Stimulated activated CD8-positive, alpha-beta memory T cell treated with anti-CD3 and anti-CD28 coated beads, Interleukin-7, amount 100 ng/mL, for 24 hours (primary cell): ENCODE results near the gene THBS4.

Experiments used
- DNase-seq: peaks from one replicate; pipeline ENCODE4 v3.0.0-alpha.2; 2020; ENCODE audit warnings: low read depth

Gene THBS4

DNA sequence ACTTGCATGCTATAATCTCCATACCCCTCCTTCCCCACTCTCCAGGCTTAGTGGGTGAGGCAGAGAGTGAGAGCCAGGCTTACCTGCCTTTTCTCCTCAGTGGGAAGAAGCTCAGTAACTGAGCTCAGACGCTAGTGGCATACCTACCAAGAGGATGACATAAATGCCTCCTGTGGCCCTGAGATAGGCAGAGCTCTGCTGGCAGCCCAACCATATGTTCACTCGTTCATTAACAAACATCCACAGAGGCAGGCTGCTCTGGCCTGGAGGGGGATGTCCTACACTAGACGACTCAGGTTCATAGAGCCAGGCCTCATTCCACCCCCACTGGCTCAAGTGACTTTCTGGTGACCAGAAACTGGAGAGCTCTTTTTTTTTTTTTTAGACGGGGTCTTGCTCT is 81.3 kb downstream of the THBS4 start:
- no peak for DNase-seq

DNA sequence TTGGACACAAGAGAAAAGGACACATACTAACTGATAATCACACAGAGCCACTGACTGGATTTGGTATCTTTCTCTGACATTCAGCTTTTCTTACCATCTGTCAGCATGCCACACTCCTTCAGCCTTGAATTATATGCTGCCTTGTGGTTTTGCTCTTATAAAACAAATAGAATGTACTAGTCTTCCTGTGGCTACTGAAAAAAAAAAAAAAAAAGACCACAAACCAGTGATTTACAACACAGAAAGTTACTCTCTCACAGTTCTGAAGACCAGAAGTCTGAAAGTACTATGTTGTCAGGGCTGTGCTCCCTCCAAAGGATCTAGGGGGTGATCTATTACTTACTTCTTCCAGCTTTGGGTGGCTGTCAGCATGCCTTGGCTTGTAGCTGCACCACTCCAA is 82.3 kb downstream of the THBS4 start:
- DNase-seq: no peak

DNA sequence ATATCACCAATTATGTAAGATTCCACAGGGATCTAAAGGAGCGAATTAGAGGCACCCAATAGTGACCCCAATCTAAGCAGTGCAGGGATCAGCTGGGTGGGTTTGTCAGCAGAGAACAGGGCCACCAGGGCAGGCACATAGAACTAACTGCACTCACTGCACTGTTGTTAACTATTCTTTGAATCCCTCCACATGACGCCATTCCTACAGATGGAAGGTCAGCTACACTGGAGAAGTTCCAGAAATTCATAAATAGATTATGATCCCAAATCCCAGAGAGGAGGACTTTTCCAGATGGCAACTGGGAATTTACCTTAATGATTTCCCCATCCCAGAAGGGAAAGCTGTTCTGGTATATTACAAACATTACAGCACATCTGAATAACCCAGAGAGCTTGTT is 84.2 kb downstream of the THBS4 start:
- DNase-seq: no peak

DNA sequence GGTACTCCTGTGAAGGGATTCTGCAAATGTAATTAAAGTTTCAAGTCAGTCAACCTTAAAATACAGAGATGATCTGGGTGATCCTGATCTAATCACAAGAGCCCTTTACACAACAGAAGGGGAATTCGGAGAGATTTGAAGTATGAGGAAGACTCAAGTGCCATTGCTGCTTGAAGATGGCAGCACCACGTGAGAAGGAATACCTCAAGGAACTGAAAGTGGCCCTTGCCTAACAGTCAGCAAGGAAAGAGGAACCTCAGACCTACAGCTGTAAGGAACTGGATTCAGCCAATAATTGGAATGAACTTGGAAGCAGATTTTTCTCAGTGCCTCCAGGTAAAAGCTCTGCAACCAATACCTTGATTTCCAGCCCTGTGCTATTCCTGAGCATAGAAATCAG is 87.4 kb downstream of the THBS4 start:
- DNase-seq: no peak

DNA sequence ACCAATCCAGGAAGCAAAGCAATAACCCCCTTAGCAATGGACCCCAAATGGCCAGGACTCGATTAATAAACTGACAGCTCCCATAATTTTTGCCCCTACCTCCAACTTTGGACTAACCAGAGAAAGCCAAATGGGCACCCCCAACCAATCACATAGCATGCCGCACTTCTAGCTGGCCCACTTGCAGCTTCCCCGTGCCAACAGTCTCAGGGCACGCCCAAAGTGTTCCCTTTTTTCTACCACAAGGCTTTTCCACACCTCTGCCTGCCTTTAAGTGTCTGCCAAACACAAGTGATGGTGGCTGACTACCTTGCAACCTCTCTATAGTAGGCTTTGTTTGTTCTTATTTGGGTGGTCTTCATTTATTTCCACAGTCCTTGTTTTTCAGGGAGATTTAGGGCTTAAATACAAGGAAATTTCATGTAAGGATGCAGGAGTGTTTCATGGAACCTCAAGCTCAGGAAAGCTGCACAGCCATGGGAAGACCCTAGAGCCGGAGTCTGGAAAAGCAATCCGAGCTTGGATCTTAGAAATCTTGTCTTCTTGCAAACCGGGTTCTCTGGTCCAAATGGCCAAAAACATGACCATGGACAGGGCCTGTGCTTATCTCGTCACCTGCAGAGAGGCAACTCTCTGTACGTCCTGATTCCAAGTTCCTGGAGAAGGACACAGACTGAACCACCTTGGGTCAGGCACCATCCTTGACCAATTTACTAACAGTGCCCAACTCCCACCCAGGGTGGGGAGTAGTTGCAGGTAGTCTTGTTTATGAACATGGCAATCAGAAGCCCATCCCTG is 89.2 kb downstream of the THBS4 start:
- DNase-seq: no peak

DNA sequence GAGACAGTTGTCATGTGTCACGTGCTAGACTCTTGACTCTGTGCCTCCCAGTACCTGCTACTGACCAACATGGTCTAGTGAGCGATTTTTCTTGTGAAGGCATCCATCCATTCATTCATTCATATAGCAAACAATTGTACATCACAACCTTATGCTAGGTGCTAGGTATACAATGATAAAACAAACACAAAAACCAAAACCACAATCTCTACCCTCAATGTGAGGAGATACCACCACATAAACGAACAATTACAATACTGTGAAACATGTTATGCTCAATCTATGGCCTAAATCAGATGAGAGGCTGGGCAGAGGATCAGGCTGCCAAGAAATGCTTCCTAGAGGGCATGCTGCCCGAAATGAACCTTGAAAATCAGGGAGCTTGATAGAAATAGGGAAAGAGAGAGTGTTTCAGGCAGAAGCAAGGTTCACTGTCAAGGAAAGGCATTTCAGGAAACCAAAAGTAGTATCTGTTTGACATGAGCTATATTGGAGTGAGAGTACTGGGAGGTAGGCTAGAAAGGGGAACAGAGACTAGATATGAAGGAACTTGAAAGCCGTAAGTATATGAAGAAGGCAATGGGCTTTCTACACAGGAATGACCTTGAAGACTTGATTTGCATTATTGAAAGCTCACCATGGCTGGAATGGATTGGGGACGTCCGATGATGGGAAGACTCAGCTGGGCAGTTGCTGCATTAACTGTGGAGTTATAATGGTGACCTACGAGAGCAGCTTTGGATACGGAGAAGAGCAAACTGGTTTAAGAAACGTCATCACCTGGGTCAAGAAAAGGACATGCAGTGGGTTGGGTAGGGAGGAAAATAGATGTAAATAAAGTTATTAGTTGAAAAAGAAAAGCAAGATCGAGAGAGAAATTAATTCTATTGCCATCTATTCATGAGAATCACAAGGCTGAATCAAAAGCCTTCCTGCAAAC is 90.1 kb downstream of the THBS4 start:
- no peak for DNase-seq

DNA sequence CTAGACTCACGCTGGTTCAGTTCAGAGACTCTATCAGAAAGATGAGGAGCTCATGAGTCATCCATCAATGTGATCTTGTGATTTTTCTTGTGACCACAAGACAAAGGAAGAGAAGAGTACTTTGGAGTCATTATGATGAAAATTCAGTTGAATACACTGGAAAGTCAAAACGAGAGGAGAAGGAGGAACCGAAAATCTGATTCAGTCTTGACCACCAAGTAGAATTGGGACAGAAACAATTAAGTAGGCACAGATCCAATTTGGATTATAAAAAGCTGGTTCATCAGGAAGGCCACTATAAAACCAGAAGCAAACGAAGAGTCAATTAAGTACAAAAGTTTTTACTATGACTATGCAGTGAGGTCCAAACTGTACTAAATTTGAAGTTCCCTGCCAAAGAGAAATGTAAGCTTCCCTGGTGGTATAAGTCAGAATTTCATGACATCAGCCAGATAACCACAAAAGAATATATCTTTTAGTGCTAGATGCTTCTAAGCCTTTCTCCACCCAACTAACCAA is 90.9 kb downstream of the THBS4 start:
- no peak for DNase-seq

DNA sequence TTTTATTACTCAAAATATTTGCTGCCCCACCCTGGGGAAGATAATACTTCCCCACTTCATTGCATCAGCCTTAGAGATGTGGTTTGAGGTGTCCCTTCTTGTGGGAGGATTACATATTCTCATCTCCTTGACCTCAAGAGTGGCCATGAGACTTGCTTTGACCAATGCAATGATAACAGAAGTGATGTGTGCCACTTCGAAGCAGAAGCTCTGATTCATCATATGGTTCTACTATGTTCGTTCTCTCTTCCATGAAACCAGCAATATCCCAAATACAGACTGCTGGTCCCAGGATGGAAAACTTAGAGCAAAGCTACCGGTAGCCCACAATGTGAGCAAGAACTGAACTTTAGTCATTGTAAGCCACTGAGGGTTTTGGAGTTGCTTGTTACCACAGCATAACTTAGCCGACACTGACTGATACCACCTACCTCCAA is 92.0 kb downstream of the THBS4 start:
- DNase-seq: no peak

DNA sequence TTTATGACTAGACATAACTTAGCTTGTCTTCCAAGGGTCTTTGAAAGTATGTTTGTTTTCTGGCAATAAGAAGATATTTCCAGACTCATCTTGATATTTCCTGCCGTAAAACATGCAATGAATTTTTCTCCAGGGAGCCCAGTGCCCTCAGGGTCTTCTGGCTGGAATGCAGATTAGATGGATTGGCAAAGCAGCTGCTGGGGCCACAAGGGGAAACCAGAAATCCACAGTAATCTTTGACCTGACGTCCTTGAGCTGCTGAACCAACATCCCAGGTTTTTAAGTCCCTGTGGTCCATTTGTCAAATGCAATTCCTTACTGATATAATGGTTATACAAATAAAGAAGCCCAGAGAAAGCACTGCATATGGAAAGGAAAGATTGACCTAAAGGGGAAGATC is 93.0 kb downstream of the THBS4 start:
- no peak for DNase-seq

DNA sequence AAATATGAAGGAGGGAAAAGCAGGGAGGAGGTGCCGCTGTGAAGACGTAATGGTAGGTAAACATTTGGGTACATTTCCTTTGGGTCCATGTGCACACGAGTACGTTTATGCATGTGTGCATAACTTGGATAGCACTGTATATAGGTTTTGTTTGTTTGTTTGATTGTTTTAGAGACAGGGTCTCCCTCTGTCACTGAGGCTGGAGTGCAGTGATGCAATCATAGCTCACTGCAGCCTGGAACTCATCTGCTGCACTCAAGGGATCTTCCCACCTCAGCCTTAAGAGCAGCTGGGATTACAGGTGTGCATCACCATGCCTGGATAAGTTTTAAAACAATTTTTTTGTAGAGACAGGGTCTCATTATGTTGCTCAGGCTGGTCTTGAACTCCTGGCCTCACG is 94.0 kb downstream of the THBS4 start:
- no peak for DNase-seq
